Mesenchymal stem cell (in vitro differentiated cells and primary cell): ENCODE data around the gene SHC3.

Source experiments
- DNase-seq: peaks from one replicate; pipeline ENCODE4 v3.0.0-alpha.2; 2013
- H2AFZ ChIP-seq: one replicate; pipeline ENCODE4 v1.6.1; 2013; ENCODE audit warnings: low read depth, mild to moderate bottlenecking, control low read depth, inconsistent platforms, low read length, moderate library complexity
- H2AK5ac ChIP-seq: 2 replicates; pipeline ENCODE4 v1.6.1; 2013; ENCODE audit warnings: low read length, moderate library complexity, mild to moderate bottlenecking, inconsistent platforms; ENCODE audit not compliant: severe bottlenecking
- H2BK120ac ChIP-seq: one replicate; pipeline ENCODE4 v1.6.1; 2013; ENCODE audit warnings: low read depth, mild to moderate bottlenecking, inconsistent platforms, low read length, moderate library complexity
- H2BK12ac ChIP-seq, 2 experiments: one replicate each; pipeline ENCODE4 v1.6.1; 2013; ENCODE audit warnings: inconsistent platforms in 2 of 2, low read length in 2 of 2, mild to moderate bottlenecking in 2 of 2, moderate library complexity in 2 of 2, control low read depth in 1 of 2
- H2BK15ac ChIP-seq: one replicate; pipeline ENCODE4 v1.6.1; 2013; ENCODE audit warnings: mild to moderate bottlenecking, low read depth, inconsistent platforms; ENCODE audit not compliant: poor library complexity, severe bottlenecking
- H2BK5ac ChIP-seq: 2 replicates; pipeline ENCODE4 v1.6.1; 2013; ENCODE audit warnings: low read depth, mild to moderate bottlenecking, low read length, control low read depth, inconsistent platforms; ENCODE audit not compliant: poor library complexity, severe bottlenecking
- H3K14ac ChIP-seq, 2 experiments: one replicate each; pipeline ENCODE4 v1.6.1; 2013; ENCODE audit warnings: inconsistent platforms in 2 of 2, low read length in 2 of 2, control low read depth in 1 of 2, mild to moderate bottlenecking in 1 of 2, moderate library complexity in 1 of 2
- H3K18ac ChIP-seq, 2 experiments: one replicate each; pipeline ENCODE4 v1.6.1; 2013; ENCODE audit warnings: inconsistent platforms in 2 of 2, low read length in 2 of 2, control low read depth in 1 of 2, low read depth in 1 of 2, mild to moderate bottlenecking in 1 of 2
- H3K23ac ChIP-seq, 2 experiments: one replicate each; pipeline ENCODE4 v1.6.1; 2013; ENCODE audit warnings: inconsistent platforms in 2 of 2, low read length in 2 of 2, mild to moderate bottlenecking in 2 of 2, moderate library complexity in 2 of 2, control low read depth in 1 of 2
- H3K27ac ChIP-seq: 2 replicates; pipeline ENCODE4 v1.5.1; 2013; ENCODE audit warnings: mild to moderate bottlenecking, moderate library complexity, low read length, control low read depth, inconsistent platforms; ENCODE audit not compliant: poor library complexity, severe bottlenecking
- H3K27me3 ChIP-seq, 2 experiments: 2 replicates each; pipeline versions ENCODE4 v1.6.1 to v1.7.0; 2013; ENCODE audit warnings: low read length in 2 of 2, mild to moderate bottlenecking in 2 of 2, moderate library complexity in 2 of 2, control low read depth in 1 of 2, inconsistent platforms in 1 of 2; ENCODE audit not compliant: control insufficient read depth in 1 of 2, insufficient read depth in 1 of 2
- H3K36me3 ChIP-seq, 2 experiments: 2 replicates each; pipeline versions ENCODE4 v1.6.1 to v1.7.0; 2013; ENCODE audit warnings: low read length in 2 of 2, control low read depth in 1 of 2, inconsistent platforms in 1 of 2, low read depth in 1 of 2, mild to moderate bottlenecking in 1 of 2; ENCODE audit not compliant: insufficient read depth in 2 of 2, control insufficient read depth in 1 of 2
- H3K4ac ChIP-seq, 2 experiments: one replicate each; pipeline ENCODE4 v1.6.1; 2013; ENCODE audit warnings: inconsistent platforms in 2 of 2, low read length in 2 of 2, mild to moderate bottlenecking in 2 of 2, moderate library complexity in 2 of 2, control low read depth in 1 of 2, low read depth in 1 of 2
- H3K4me1 ChIP-seq: 2 replicates; pipeline ENCODE4 v1.6.1; 2013; ENCODE audit warnings: low read depth, low read length, control low read depth; ENCODE audit not compliant: control insufficient read depth, insufficient read depth
- H3K4me2 ChIP-seq: 2 replicates; pipeline ENCODE4 v1.6.1; 2013; ENCODE audit warnings: low read length, mild to moderate bottlenecking, inconsistent platforms; ENCODE audit not compliant: poor library complexity, severe bottlenecking
- H3K4me3 ChIP-seq, 2 experiments: 2 replicates each; pipeline versions ENCODE4 v1.5.1 to v1.7.0; 2013; ENCODE audit warnings: low read length in 2 of 2, mild to moderate bottlenecking in 2 of 2, control low read depth in 1 of 2, low read depth in 1 of 2; ENCODE audit not compliant: insufficient read depth in 1 of 2
- H3K79me1 ChIP-seq: replicated peaks from 2 replicates; pipeline ENCODE4 v1.6.1; 2013; ENCODE audit warnings: mild to moderate bottlenecking, control low read depth, low read length, inconsistent platforms; ENCODE audit not compliant: poor library complexity, severe bottlenecking
- H3K9ac ChIP-seq: 2 replicates; pipeline ENCODE4 v1.7.0; 2013; ENCODE audit warnings: mild to moderate bottlenecking, low read length, moderate library complexity
- H3K9me3 ChIP-seq: 2 replicates; pipeline ENCODE4 v1.7.0; 2013; ENCODE audit warnings: mild to moderate bottlenecking, low read length; ENCODE audit not compliant: control insufficient read depth
- H4K8ac ChIP-seq: one replicate; pipeline ENCODE4 v1.6.1; 2013; ENCODE audit warnings: inconsistent platforms, mild to moderate bottlenecking, low read length, moderate library complexity
- H4K91ac ChIP-seq: one replicate; pipeline ENCODE4 v1.6.1; 2013; ENCODE audit warnings: mild to moderate bottlenecking, low read length, inconsistent platforms
- WGBS: methylation state at CpG from one replicate; pipeline ENCODE4 v1.1.7; 2013; ENCODE audit warnings: mixed read lengths; 5-methylcytosine and 5-hydroxymethylcytosine counted together

The SHC3 gene

DNA sequence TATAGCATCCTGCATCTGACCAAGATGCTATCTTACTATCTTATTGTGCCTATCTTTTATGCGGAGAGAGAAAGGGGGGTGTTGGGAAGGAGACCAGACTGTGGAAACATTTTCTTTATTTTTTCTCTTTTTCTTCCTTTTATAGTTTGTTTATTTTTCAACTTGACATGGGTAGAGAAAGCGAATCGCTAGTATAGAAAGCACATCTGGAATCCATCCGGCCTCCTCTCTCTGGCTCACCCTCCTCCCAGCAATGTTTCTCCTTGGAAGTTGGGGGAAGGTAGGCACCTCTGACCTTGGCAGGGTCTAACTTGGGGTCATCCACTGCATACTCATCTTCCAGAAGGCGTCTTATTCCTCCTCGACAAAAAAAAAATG is 183.4 kb downstream of the SHC3 start:
- Histone ChIP-seq H3K9me3 (no peaks in the 10 kb centered on the region), H3K4me3 (peak overlapping the region in 1 of 2 experiments; percentile 94), H4K8ac (no peak overlapping the region), H3K14ac (no peak overlapping the region), H2BK15ac (no peak overlapping the region), H2AK5ac (no peak overlapping the region), H3K4me1 (peaks cover 12% of the 10 kb centered on the region), H3K36me3 (peaks cover 9 to 19% of the 10 kb centered on the region in 2 experiments), H3K4ac (no peak overlapping the region), H2AFZ (no peak overlapping the region), H3K4me2 (no peak overlapping the region), H2BK12ac (no peak overlapping the region), H3K18ac (no peak overlapping the region), H2BK5ac (no peak overlapping the region), H2BK120ac (no peak overlapping the region), H3K27me3 (no peaks in the 10 kb centered on the region), H3K79me1 (peaks cover 23% of the 10 kb centered on the region), H3K27ac (no peak overlapping the region), H3K23ac (no peak overlapping the region), H4K91ac (no peak overlapping the region), H3K9ac (peak overlapping the region; percentile 10)
- 86% methylated on average over 2 of the region's 6 CpGs for WGBS
- no peak for DNase-seq

DNA sequence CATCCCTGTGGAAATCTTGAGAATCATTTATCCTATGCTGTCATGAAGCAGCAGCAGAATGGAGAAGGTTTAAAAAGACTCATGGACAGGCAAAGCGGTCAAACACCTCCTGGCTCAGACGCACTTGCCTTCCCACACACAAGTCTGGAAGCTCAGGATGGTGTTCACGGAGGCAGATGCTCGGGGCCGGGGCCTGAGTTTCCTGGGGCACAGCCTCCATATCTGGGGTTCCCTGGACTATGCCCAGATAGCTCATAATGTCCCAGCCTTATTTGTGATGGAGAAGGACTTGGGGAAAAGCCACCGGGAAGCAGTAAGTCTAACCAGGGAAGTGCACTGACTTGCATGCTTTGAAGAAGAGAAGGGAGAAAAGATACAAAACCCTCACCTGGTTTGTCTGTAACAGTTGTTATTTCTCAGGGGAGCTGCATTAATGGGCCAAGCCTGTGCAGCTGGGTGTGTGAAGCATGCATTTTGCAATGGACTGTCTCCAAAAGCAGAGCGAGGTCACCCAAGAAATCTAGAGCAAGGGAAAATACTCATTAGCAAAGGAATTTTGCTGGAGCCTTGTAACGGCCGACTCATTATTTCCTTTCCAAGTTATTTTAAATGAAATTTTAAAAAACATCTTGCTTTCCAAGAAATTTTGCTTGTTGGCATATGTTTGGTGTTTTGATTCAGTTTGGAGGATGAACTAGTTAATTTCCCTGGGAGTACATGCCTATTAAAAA is 184.0 kb downstream of the SHC3 start:
- 83% methylated on average over 7 of the region's 9 CpGs for WGBS

DNA sequence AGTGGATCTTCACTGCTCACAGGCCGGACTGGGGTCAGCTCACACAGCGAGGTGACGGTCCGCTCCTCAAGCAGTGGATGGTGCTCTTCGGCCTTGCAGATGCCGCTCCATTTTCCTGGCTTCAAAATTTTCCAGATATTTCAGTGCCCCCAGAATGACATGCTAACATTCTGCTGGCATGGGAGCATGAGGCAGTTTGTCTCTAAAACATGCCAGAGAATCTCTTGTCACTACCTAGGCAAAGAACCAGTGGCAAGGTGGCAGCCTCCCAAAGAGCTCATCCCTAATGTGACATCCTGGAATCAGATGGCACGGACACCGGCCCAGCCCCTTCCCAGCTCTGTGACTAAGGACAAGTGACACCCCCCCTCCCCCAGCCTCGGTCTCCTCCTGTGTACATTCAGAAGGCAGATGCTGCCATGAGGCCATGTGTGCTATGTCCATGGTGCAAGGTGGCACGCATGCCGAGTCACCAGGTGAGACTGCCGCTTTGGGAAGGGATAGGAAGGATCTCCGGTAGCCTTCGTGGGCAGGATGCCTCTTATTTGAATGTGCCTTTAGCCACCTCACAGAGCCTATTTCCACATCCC is 184.7 kb downstream of the SHC3 start:
- H2BK15ac ChIP-seq, result no peak overlapping the region
- no peak overlapping the region for H3K4ac ChIP-seq
- no peak overlapping the region for H2AK5ac ChIP-seq
- peaks cover 14% of the 10 kb centered on the region for H3K4me1 ChIP-seq
- no peak overlapping the region for H3K23ac ChIP-seq
- H3K79me1 ChIP-seq, result peaks cover 23% of the 10 kb centered on the region
- peak overlapping the region in 1 of 2 experiments; percentile 94 for H3K4me3 ChIP-seq
- H3K27ac ChIP-seq, result no peak overlapping the region
- no peaks in the 10 kb centered on the region for H3K9me3 ChIP-seq
- H3K14ac ChIP-seq, result peak overlapping the region in 1 of 2 experiments; percentile 71
- no peak overlapping the region for H2BK120ac ChIP-seq
- peak overlapping the region; percentile 2 to 42 for H2BK12ac ChIP-seq
- H3K18ac ChIP-seq, result peak overlapping the region; percentile 13 to 23
- no peak overlapping the region for H4K91ac ChIP-seq
- H2AFZ ChIP-seq, result no peak overlapping the region
- H2BK5ac ChIP-seq, result no peak overlapping the region
- no peak for DNase-seq
- no peaks in the 10 kb centered on the region for H3K27me3 ChIP-seq
- 93% methylated on average over 14 of the region's 14 CpGs for WGBS
- H3K36me3 ChIP-seq, result peaks cover 9 to 19% of the 10 kb centered on the region in 2 experiments
- H3K9ac ChIP-seq, result peak overlapping the region; percentile 88
- no peak overlapping the region for H4K8ac ChIP-seq
- H3K4me2 ChIP-seq, result no peak overlapping the region

More for the DNA sequence above, 184.0 kb downstream of the SHC3 start:
- Histone ChIP-seq H3K9ac (peak overlapping the region; percentile 14), H3K36me3 (peaks cover 9 to 19% of the 10 kb centered on the region in 2 experiments), H2BK12ac (peak overlapping the region in 1 of 2 experiments; percentile 2), H3K14ac (no peak overlapping the region), H2AK5ac (no peak overlapping the region), H2AFZ (no peak overlapping the region), H3K9me3 (no peaks in the 10 kb centered on the region), H3K23ac (peak overlapping the region in 1 of 2 experiments; percentile 1), H2BK120ac (no peak overlapping the region), H3K4me3 (peak overlapping the region in 1 of 2 experiments; percentile 94), H3K27me3 (no peaks in the 10 kb centered on the region), H3K79me1 (peaks cover 23% of the 10 kb centered on the region), H3K4ac (no peak overlapping the region), H2BK5ac (no peak overlapping the region), H3K4me1 (peaks cover 14% of the 10 kb centered on the region), H4K91ac (no peak overlapping the region), H3K4me2 (no peak overlapping the region), H3K27ac (no peak overlapping the region), H2BK15ac (no peak overlapping the region), H4K8ac (no peak overlapping the region), H3K18ac (peak overlapping the region in 1 of 2 experiments; percentile 23)
- peak; percentile 50 for DNase-seq

DNA sequence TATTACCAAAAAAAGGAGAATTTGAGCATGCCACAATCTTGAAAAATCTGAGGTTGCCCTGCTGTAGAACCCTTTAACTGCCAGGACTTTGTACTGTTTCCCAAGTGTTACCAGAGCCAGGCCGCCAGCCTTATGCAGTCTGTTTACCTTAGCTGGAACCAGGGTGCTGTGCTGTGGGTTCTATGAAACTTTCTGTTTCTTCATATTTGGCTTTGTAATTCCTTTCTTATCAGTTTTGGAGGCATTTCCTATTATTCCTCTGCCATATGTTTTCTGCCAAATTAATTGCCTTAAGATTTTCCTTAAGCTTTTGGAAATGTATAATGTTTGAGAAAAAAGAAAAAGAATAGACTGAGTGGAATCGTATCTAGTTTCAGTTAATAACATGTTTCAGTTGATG is 185.3 kb downstream of the SHC3 start:
- Histone ChIP-seq H2BK5ac (no peak overlapping the region), H3K27me3 (no peaks in the 10 kb centered on the region), H2AK5ac (no peak overlapping the region), H3K14ac (no peak overlapping the region), H3K79me1 (peaks cover 23% of the 10 kb centered on the region), H3K9ac (peak overlapping the region; percentile 88), H3K23ac (no peak overlapping the region), H2BK120ac (no peak overlapping the region), H3K4me1 (peaks cover 10% of the 10 kb centered on the region), H3K4me3 (peak overlapping the region in 1 of 2 experiments; percentile 94), H3K9me3 (no peaks in the 10 kb centered on the region), H3K27ac (no peak overlapping the region), H3K4me2 (no peak overlapping the region), H3K18ac (no peak overlapping the region), H2AFZ (no peak overlapping the region), H3K4ac (no peak overlapping the region), H2BK12ac (no peak overlapping the region), H4K91ac (no peak overlapping the region), H4K8ac (no peak overlapping the region), H3K36me3 (peaks cover 9 to 19% of the 10 kb centered on the region in 2 experiments), H2BK15ac (no peak overlapping the region)
- WGBS, result 74% methylated on average over 2 of the region's 2 CpGs
- no peak for DNase-seq
